GM12873 (cell line): Measurements from ENCODE around the gene GRIA2.

ENCODE experiments used
- CTCF ChIP-seq: IDR thresholded peaks from 2 replicates; pipeline ENCODE4 v1.5.1; 2012; ENCODE audit warnings: low read depth, mild to moderate bottlenecking, moderate library complexity, low read length, control low read depth; ENCODE audit not compliant: insufficient read depth; ENCODE audit errors: missing control alignments

GRIA2 gene

GRCh38 chr4:157265281-157265680 lies 44.8 kb downstream of the GRIA2 start:
- TF ChIP-seq CTCF = no peak

- no peak for TF ChIP-seq CTCF
These were observed 49.6 kb downstream of the GRIA2 start for GRCh38 chr4:157270108-157270507.

GRCh38 chr4:157270552-157270951 lies 50.0 kb downstream of the GRIA2 start:
- no peak for TF ChIP-seq CTCF

- TF ChIP-seq CTCF = no peak
These were observed 50.8 kb downstream of the GRIA2 start for GRCh38 chr4:157271166-157271869.

- no peak for TF ChIP-seq CTCF
These were observed 60.1 kb downstream of the GRIA2 start for GRCh38 chr4:157280673-157281072.

- no peak for TF ChIP-seq CTCF
These were observed 61.5 kb downstream of the GRIA2 start for GRCh38 chr4:157282019-157282418.

GRCh38 chr4:157287445-157287844 lies 66.9 kb downstream of the GRIA2 start:
- no peak for TF ChIP-seq CTCF
